Measurements from ENCODE around the gene KEAP1. TPM values are rescaled to one million over a fixed set of nuclear protein-coding genes. Genes with fewer than 3 reads are reported as not detected.

KEAP1 gene
- total RNA-seq, 6 donors from 2014 or later: 34.6 to 85.1 (median 60.7) TPM

GRCh38 chr19:10491472-10492047 lies 11.6 kb downstream of the KEAP1 start:
- Histone ChIP-seq H3K4me3 (no peak overlapping the region), H3K4me1 (peaks cover 0 to 4% (median 0%) of the 10 kb centered on the region in 4 donors), H3K27ac (no peak overlapping the region), H3K27me3 (no peaks in the 10 kb centered on the region), H3K36me3 (peaks cover 18 to 96% (median 80%) of the 10 kb centered on the region in 4 donors), H3K9me3 (no peaks in the 10 kb centered on the region)
- TF ChIP-seq POLR2A (IDR thresholded peaks at IDR 0.05) (no peak), EP300 (IDR thresholded peaks at IDR 0.05) (no peak), POLR2AphosphoS5 (IDR thresholded peaks at IDR 0.05) (no peak)
- TF ChIP-seq, protein P1, sequence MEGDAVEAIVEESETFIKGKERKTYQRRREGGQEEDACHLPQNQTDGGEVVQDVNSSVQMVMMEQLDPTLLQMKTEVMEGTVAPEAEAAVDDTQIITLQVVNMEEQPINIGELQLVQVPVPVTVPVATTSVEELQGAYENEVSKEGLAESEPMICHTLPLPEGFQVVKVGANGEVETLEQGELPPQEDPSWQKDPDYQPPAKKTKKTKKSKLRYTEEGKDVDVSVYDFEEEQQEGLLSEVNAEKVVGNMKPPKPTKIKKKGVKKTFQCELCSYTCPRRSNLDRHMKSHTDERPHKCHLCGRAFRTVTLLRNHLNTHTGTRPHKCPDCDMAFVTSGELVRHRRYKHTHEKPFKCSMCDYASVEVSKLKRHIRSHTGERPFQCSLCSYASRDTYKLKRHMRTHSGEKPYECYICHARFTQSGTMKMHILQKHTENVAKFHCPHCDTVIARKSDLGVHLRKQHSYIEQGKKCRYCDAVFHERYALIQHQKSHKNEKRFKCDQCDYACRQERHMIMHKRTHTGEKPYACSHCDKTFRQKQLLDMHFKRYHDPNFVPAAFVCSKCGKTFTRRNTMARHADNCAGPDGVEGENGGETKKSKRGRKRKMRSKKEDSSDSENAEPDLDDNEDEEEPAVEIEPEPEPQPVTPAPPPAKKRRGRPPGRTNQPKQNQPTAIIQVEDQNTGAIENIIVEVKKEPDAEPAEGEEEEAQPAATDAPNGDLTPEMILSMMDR (IDR thresholded peaks at IDR 0.05): no peak
- WGBS, 2 donors: 92 to 94% methylated on average over 7 to 39 of the region's 43 CpGs
- DNase-seq (peak in 1 of 2 donors; percentile 85), ATAC-seq (ENCODE audit: low FRiP score in 2 of 2) (peak in 1 of 2 donors; percentile 8)

DNA sequence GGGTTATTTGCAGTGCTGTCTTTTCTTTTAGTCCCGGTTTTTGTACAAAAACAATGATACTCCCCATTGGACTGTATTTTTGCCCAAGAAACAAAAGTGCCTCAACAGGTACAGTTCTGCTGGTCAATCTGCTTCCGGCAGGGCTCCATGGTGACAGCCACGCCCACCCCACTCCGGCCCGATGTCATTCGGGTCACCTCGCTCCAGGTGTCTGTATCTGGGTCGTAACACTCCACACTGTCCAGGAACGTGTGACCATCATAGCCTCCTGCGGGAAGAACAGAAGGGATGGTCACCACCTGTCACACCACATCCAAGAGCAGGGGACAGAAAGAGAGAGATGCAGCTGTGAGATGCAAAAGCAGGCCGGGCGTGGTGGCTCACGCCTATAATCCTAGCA lies 16.6 kb downstream of the KEAP1 start:
- H3K36me3 ChIP-seq: peaks cover 28 to 76% (median 63%) of the 10 kb centered on the region in 4 donors
- no peaks in the 10 kb centered on the region for H3K9me3 ChIP-seq
- TF ChIP-seq POLR2A (IDR thresholded peaks at IDR 0.05) (no peak), POLR2AphosphoS5 (IDR thresholded peaks at IDR 0.05) (no peak), EP300 (IDR thresholded peaks at IDR 0.05) (no peak)
- TF ChIP-seq, protein P1 (IDR thresholded peaks at IDR 0.05): no peak
- H3K27me3 ChIP-seq: no peaks in the 10 kb centered on the region
- 91 to 92% methylated on average over 13 of the region's 13 CpGs for WGBS, 2 donors
- no peak overlapping the region for H3K4me3 ChIP-seq
- DNase-seq: no peak
- no peak overlapping the region for H3K27ac ChIP-seq
- peaks cover 0 to 4% (median 2%) of the 10 kb centered on the region in 4 donors for H3K4me1 ChIP-seq
- no peak for ATAC-seq (ENCODE audit: low FRiP score in 2 of 2)

DNA sequence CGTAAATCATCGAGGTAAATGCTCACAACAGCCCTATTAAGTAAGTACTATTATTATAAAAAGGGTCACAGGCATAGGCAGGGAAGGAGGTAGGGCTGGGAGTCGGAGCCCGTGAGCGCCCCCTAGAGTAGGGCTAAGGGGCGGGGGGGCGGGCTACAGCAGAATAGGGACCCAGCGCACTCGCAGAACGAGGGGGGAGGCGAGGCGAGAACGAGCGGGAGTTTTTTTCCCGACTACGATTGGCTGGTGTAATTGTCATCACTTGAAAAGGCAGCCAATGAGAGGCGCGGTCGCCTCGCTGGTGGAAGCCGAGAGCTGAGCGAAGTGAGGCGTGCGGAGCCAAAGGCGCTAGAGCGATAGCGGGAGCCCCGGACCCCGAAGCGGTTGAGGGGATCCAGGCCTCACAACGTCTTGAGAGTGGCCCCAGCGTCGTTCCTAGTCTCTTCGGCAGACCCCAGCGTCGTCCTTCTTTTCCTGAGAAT lies 24.2 kb downstream of the KEAP1 start:
- peak overlapping the region in 1 of 4 donors; percentile 31 for H3K27ac ChIP-seq
- H3K36me3 ChIP-seq: no peaks in the 10 kb centered on the region
- ATAC-seq (ENCODE audit: low FRiP score in 2 of 2) (peak; percentile 89 to 96), DNase-seq (peak; percentile 89 to 94)
- H3K4me3 ChIP-seq: peak overlapping the region; percentile 15 to 49 (median 39)
- no peaks in the 10 kb centered on the region for H3K9me3 ChIP-seq
- H3K27me3 ChIP-seq: no peaks in the 10 kb centered on the region
- 1 to 3% methylated on average over 28 to 36 of the region's 36 CpGs for WGBS, 2 donors
- TF ChIP-seq POLR2A (IDR thresholded peaks at IDR 0.05) (no peak), POLR2AphosphoS5 (IDR thresholded peaks at IDR 0.05) (peak in 1 of 2 donors; percentile 48), EP300 (IDR thresholded peaks at IDR 0.05) (no peak)
- TF ChIP-seq, protein P1 (IDR thresholded peaks at IDR 0.05): peak in 5 of 6 experiments; percentile 11 to 90 (median 29)
- peaks cover 5 to 16% (median 15%) of the 10 kb centered on the region in 4 donors for H3K4me1 ChIP-seq

GRCh38 chr19:10478476-10478875 lies 24.7 kb downstream of the KEAP1 start:
- 26 to 41% methylated on average over 5 of the region's 5 CpGs for WGBS, 2 donors
- ATAC-seq (ENCODE audit: low FRiP score in 2 of 2) (no peak), DNase-seq (no peak)
- Histone ChIP-seq H3K9me3 (no peaks in the 10 kb centered on the region), H3K4me1 (peaks cover 5 to 16% (median 15%) of the 10 kb centered on the region in 4 donors), H3K4me3 (peak overlapping the region in 3 of 4 donors; percentile 29 to 49 (median 49)), H3K27ac (no peak overlapping the region), H3K27me3 (no peaks in the 10 kb centered on the region), H3K36me3 (no peaks in the 10 kb centered on the region)
- no peak for TF ChIP-seq POLR2A (IDR thresholded peaks at IDR 0.05)
- TF ChIP-seq, protein P1 (IDR thresholded peaks at IDR 0.05): no peak
- no peak for TF ChIP-seq POLR2AphosphoS5 (IDR thresholded peaks at IDR 0.05)
- no peak for TF ChIP-seq EP300 (IDR thresholded peaks at IDR 0.05)

Measured in upper lobe of left lung (tissue), 6 donors.